Epithelial cell of prostate (primary cell): ENCODE data around the gene CHPF2.

Experiments used
- DNase-seq: peaks from one replicate; pipeline ENCODE4 v3.0.0-alpha.2; 2011; ENCODE audit warnings: low read depth, low spot score
- H3K27ac ChIP-seq: fragments of 450-650 bp; 2 replicates; pipeline ENCODE4 v1.5.1; 2017; ENCODE audit warnings: mild to moderate bottlenecking

The CHPF2 gene

DNA sequence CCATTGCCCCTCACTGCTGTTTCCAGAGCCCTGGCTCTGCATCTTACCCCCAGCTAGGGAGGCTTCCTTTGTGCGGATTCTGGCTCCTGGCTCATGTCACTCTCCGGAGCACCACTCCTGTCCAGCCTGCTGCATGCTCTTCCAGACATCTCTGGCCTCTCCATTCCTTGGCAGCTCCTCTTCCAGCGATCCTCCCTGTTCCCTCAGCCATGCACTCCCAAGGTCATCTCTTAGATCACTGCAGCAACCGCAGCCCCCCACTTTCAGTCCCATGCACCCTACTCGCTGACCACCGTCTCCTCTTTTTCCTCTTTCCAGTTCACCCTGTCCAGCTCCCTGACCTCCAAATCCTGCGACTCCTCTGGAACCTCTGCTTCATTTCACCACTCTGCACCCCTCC is 23.1 kb downstream of the CHPF2 start:
- H3K27ac ChIP-seq = no peak overlapping the region
- DNase-seq = no peak

DNA sequence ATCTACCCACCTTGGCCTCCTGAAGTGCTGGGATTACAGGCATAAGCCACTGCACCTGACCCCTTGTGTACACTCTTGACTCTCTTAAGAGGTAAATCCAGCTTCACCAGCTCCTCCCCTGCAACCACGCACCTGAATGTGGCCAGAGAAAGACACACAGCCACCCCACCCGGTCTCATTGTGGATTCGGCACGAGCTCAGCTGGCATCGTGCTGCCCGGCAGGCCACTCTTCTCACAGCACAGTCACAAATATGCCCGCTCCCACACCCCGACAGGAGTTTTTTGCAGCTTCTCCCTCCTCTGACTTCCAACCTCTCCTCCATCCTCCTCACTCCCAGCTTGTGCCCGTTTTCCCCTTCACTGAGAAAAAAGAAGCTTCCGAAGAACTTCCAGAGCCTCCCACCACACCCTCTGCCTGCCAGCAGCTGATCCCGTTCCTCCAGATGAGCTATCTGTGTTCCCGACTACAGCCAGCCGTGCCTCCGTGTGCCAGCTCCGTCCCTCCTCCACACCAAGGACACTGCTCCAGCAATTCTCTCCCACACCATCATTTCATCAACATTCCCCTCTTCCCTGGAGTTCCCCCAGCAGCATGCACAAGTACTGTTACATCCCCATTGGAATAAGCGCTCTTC is 24.2 kb downstream of the CHPF2 start:
- no peak for DNase-seq

DNA sequence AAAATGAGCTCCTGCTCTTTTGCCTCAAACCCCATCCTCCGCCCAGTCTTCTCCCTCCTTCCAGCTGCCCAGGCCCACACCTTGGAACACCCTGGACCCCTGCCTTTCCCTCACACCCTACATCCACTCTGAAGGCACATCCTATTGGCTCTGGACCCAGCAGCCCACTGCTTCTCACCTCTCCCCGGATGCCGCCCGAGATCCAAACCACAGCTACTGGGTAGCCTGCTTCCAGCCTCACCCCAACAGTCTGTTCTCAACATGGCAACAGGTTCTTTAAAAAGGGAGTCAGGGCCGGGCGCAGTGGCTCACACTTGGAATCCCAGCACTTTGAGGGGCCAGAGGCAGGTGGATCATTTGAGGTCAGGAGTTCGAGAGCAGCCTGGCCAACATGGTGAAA is 25.7 kb downstream of the CHPF2 start:
- no peak overlapping the region for H3K27ac ChIP-seq
- DNase-seq = no peak

More for the DNA sequence above, 24.2 kb downstream of the CHPF2 start:
- H3K27ac ChIP-seq = no peak overlapping the region

DNA sequence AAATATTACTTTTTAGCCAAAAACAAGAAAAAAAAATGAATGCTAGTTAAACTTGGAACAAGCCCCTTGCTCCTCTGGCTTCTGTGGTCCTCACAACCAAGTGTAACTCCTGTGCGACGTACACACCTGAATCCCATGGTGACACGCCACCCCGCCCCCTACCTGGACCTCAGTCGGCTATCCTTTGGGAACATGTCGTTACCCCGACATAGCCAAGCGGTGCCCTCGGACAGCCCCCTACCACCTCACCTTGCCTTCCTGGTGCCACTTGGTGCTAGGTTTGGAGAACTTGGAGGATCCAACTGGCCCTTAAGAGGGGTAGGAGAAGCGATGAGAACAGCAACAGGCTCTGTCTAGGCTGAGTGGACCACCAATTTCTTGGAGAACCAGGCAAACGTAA is 28.2 kb downstream of the CHPF2 start:
- DNase-seq = no peak

DNA sequence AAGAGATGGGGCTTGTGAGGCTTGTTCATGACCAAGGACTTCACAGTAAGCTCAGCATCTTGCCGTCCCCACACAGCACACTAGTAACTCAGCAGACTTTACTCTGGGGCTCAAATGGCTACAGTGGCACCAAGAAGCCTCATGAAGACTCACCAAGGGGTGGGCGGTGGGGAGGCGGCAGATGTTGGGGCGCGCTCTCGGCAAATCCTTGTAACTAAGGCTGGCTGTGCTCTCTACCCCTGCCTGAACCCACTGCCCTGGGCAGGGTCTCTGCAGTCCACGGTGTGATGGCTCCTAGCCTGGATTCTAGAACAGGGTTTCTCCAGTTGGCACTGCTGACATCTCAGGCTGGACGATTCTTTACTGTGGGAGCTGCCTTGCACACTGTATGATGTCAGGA is 28.6 kb downstream of the CHPF2 start:
- no peak overlapping the region for H3K27ac ChIP-seq
- no peak for DNase-seq

More for the DNA sequence above, 28.2 kb downstream of the CHPF2 start:
- H3K27ac ChIP-seq = no peak overlapping the region

DNA sequence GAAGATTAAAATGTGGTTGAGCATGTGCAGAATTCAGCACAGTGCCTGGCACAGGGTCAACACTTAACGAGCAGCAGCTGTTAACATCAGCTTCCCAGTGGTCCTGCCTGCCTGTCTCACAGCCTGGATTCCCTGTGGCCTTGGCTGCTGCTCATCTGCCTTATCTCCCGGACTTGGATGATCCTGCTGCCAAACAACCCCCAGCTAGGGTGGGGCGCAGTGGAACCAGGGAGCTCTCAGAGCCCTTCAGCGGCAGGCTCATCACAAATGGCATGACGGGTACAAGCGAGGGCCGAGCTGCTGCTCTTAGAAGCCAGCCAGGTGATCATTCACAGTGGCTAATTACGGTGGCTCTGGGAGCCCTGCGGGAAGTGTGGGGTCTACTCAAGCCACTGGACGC is 29.2 kb downstream of the CHPF2 start:
- DNase-seq = no peak
- no peak overlapping the region for H3K27ac ChIP-seq

DNA sequence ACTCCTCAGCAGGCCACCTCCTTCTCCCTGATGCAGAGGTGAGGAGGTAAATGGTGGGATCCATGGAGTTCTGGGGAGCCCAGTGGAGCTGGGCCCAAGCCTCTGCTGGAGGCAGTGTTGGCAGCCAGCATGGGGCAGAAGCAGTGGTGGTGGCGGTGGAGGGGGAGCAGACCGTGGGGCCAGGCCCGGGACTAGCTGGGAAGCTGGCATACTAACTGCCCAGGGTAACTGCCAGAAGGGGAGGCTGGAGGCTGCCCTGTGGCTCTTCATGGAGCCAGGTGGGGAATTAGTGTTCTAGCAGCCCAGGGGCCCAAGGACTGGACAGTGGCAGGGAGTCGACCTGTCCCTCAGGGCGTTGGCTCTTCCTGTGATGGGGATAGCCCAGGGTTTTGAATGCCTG is 32.3 kb downstream of the CHPF2 start:
- DNase-seq = no peak
- H3K27ac ChIP-seq = no peak overlapping the region

DNA sequence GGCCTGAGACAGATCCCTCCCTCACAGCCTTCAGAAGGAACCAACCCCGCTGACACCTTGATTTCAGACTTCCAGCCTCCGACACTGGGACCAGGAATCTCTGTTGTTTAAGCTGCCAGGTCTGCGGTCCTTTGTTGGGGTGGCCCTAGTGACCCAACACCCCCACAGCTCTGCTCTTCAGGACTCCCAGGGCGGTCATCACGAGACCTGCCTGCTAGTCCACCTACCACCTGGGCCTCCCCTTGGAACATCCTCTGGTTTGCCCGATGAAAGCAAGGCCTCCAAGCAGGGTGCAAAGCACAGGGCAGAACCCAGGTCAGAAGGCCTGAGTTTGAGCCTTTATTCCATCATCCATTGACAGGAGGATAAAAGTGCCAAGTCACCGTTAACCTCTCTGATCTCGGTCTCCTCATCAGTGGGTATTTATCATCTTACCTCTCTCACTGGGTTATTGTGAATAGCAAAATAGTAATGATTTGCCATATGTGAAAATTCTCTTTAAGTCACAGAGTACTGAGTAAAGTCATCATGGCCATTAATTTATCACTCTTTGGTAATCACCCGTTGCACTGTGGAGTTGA is 33.2 kb downstream of the CHPF2 start:
- H3K27ac ChIP-seq = no peak overlapping the region
- no peak for DNase-seq

DNA sequence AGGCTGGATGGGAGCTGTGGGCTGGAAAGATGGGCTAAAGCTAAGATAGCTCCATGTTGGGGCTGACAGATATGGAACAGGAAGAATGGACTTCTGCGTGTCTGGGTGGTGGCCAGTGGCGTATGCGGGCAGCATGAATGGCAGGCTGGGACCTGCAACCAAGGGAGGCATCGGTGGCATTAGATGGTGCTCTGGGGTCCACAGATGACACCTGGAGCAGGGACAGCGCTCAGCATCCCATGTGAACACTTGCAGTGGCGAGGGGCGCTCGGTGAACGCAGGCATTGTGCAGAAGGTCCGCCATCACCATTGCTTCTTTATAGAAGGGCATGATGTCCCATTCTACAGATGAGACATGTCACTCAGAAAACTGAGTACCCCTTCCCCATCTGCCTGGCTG is 37.2 kb downstream of the CHPF2 start:
- DNase-seq = no peak
- no peak overlapping the region for H3K27ac ChIP-seq

DNA sequence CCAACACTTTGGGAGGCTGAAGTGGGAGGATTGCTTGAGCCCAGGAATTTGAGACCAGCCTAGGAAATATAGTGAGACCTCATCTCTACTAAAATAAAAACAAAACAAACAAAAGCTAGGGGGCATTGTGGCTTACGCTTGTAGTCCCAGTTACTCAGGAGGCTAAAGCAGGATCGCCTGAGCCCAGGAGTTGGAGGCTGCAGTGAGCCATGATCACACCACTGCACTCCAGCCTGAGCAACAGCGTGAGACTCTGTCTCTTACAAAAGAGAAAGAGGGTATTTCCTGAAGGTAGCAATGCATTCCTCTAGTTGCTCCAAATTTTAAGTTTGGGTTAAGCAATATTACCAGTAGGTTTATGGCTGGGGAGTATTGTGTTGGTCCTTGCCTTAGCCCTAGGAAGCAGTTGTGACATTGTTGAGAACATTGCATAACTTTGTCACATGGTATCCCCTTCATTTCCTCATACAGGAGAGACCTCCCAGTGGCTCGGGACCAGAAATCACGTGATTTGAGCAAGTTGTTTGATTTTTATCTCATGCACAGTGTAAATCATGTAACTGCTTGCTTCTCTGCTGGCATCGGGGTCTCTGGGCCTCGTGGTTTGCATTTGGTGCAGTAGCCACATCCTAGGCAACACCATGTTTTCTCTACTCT is 39.5 kb downstream of the CHPF2 start:
- no peak overlapping the region for H3K27ac ChIP-seq
- DNase-seq = no peak

DNA sequence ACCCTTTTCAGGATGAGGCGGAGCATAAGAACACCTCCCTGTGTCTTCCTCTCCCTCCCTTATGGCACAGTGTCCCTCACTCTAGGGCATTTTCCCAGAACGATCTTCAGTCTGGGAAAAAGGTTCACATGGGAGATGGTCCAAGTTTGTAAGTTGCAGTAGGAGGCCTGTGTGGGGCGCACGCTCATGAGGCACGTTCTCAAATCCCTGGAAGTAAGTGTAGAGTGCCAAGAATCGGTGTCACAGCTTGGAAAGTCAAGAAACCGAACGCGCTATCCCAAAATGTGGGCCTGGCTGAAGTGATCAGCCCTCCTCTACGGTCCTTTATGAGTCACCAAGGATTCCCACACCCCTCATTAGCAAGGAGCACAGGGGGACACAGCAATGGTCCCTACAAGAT is 40.1 kb downstream of the CHPF2 start:
- DNase-seq = no peak
- H3K27ac ChIP-seq = no peak overlapping the region

DNA sequence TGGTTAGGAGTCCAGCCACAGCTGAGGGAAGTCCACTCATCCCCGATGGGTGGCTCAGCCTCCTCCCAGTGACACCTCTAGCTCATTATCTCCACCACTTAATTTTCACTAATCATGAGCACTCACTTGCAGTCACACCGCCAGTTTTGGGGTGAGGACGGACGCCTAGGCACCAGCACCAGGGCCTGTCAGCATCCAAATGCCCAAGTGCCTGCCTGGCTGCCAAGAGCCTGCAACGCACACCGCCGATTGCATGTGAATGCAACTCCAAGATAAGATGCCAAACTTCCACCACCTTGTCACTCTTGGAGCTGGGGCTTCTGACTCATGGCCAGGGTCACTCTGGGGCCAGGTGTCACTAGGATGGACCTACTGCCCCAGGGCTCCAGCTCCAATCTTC is 40.6 kb downstream of the CHPF2 start:
- no peak overlapping the region for H3K27ac ChIP-seq
- DNase-seq = no peak

DNA sequence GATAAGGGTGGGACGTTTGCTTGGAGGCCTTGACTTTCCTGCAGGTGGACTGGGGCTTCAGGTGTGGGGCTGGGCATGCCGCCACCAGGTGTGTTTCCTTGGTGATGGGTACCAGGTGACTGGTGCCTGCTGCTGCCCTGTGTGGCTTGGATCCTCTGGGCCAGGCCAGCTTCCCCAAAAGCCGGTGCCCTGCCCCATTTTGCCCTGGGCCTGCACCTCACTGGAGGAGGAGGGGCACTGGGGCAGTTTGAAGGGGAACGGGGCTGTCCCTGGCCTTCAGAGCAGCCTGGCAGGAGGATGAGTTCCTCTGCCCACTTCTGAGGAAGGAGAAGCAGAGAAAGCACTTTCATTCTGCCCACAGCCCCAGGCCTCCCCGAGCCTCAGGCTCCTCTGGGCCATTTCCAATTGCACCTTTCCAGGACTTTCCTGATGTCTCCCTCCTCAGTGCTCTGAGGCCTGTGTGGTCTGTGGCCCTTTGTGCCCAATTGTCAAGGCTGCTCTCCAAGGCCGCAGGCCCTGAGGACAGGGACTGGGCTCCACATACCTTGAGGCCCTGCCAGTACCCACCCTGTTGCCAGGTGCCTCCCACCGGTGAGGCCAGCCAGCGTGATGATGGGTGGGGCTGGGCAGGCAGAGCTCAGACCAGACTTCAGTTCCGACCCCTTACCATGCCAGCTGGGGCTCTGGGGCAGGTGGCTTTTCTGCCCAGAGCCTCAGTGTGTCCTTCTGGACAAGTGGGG is 41.5 kb downstream of the CHPF2 start:
- no peak overlapping the region for H3K27ac ChIP-seq
- no peak for DNase-seq

DNA sequence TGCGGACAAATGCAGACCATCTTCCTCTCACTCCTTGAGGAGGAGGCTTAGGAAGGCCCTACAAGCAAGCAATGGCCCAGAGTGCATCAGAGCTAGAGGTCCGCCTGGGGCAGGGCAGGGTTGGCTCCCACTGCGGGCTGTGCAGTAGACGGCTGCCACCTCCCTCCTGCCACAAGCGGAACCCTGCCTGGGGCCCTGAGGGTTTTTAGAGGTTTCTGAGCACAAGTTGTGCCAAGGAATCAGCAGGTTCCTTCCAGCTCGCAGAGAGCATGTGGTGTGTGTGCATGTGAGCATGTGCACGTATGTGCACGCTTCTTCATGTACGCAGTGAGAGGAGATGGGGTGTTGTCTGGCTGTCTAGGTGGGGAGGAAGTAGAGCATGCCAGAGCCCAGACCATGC is 42.1 kb downstream of the CHPF2 start:
- DNase-seq = no peak
- no peak overlapping the region for H3K27ac ChIP-seq

DNA sequence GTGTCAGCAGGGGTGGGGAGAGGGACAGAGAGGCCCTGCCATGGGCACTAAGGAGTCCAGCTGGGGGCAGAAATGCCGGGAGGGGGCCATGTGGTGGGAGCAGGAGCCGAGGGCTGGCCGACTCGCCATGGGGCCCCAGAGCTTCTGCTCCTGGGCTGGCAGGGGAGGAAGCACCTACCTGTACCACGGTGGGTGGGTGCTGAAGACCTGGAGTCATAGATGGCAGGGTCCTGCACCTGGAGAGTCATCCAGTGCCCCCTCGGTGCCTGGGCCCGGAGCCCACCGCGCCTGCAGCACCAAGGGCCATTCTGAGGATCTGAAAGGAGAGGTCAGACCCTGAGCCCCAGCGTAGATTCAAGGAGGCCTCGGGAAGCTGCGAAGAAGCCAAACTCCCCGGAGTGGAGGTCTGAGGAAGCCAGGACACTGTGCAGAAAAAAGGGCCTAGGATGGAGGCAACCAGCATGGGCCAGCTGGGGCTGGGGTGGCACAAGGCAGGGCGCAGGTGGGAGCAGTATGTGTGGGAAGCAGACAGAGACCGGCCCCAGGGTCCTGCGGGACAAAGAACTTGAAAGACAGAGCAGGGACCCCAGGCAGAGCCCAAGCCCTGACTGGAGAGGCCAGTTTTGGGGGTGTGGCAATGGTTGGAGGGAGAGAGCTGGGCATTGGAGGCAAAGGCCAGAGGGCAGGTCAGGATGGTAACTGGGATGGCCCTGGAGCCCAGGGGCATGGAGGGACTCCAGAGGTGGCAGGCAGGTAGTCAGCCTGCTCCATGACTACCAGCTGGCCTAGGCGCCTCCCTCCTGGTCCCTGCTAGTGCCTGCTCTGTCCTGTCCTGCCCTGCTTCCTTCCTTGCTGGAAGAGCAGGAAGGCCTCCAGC is 42.9 kb downstream of the CHPF2 start:
- no peak overlapping the region for H3K27ac ChIP-seq
- no peak for DNase-seq

DNA sequence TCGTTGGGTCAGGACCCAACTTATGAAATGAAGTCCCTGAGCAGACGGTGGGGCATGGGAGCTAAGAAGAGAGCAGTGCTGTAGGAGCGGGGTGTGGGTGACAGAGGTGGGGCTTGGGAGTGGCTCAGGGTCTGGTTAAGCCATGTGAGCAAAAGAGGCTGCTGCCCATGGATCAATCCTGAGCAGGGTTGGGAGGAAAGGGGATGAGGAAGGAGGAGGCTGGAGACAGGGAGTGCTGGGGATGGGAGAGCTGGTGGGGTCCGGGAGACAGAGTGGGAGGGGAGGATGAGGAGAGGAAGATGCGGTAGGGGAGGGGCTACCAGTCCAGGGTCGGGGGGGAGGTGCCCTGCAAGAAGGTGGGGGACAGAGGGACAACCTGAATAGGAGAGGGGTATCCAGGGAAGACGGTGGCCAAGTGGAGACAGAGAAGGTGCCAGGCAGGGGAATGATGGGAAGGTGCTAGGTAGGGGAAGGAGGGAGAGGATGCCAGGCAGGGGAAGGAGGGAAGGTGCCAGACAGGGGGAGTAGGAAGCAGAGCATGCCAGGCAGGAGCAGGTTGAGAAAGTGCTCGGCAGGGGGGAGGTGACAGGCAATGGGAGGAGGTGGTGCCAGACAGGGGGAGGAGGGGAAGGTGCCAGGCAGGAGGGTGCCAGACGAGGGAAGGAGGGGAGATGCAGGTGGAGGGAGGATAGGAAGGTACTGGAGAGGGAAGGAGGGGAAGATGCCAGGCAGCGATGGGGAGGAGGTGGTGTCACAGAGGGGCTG is 43.7 kb downstream of the CHPF2 start:
- DNase-seq = no peak
- no peak overlapping the region for H3K27ac ChIP-seq

DNA sequence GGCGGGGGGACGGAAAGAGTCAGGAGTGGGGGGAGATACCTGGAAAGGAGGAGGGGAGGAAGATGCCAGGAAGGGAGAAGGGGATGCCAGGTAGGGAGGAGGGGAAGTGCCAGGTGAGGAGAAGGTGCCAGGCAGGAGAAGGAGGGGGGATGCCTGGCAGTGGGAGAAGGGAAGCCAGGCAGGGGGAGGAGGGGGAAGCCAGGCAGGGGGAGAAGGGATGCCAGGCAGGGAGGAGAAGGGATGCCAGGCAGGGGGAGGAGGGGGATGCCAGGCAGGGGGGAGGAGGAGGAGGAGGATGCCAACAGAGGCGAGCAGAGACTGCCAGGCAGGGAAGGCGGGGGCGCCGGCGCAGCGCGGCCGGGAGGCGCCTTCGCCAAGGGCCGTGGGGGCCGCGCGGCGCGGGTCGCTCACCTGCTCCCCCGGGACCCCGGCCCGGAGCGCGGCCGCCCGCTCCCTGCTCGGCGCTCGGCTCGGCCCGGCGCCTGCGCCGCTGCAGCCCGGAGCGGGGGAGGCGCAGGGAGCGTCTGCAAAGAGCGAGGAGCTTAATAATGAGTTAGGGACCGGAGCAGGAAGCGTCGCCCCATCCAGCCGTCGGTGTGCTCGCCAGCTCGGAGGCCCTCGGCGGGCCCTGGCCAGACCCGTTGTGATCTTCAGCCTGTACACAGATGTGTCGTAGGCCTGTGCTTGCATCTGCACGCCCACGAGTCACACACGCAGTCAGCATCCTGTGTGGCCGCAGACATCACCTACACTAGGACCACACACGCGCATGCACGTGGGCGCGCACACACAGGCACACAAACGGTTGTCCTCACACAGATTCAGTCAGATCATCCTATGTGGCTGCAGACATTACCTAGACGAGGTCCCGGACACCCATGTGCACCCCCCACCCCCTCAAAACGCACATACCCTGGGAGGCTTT is 44.6 kb downstream of the CHPF2 start:
- no peak for DNase-seq
- H3K27ac ChIP-seq = no peak overlapping the region

DNA sequence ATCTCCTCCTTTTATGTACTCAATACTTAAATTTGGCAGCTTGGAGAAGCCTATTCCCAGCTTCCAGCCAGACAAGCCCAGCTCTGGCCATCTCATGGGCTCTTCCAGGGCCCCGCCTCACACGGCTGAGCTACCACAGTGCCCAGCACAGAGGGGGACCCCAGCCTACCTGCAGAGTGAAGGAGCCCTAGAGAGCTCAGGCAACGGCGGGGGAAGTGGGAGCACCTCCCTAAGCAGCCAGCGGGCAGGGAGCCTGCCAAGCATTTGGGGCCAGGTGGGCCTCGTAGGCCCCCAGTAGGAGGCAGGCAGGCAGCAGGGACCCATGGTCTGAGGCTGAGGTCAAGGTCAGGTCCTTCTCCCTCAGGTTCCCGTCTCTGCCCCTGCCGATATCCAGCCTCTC is 45.3 kb downstream of the CHPF2 start:
- no peak overlapping the region for H3K27ac ChIP-seq
- DNase-seq = no peak

DNA sequence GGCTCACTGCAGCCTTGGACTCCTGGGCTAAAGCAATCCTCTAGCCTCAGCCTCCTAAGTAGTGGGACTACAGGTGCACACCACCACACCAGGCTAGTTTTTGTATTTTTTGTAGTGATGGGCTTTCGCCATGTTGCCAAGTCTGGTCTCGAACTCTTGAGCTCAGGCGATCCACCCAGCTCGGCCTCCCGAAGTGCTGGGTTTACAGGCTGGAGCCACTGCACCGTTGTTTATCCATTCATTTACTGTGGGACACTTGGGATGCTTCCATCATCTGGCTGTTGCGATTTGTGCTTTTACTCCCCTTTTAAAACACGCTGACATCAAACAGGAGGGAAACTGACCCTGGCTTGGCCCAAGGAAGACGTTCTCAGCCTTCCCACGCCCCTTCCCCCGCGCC is 46.7 kb downstream of the CHPF2 start:
- no peak overlapping the region for H3K27ac ChIP-seq

More for the DNA sequence above, 46.7 kb downstream of the CHPF2 start:
- no peak for DNase-seq
